ENCODE data around the gene UBA52. TPM values are rescaled to one million over a fixed set of nuclear protein-coding genes. Genes with fewer than 3 reads are reported as not detected.

UBA52 gene
- polyA plus RNA-seq, 1 donor from 2014 or later: 765 TPM

- Histone ChIP-seq H3K27me3 (ENCODE audit: insufficient read depth, low read depth, low read length) (no peaks in the 10 kb centered on the region), H3K9me2 (ENCODE audit: insufficient read depth, low read length) (no peaks in the 10 kb centered on the region), H3K9ac (ENCODE audit: low read length) (peak within 1 kb of the TSS; percentile 79), H3K79me2 (replicated peaks; ENCODE audit: insufficient read depth, low read length) (no peaks in the 10 kb centered on the region), H3K27ac (ENCODE audit: low read length) (peak within 1 kb of the TSS; percentile 55), H3K4me2 (ENCODE audit: low read length) (peak within 1 kb of the TSS; percentile 84), H3F3A (ENCODE audit: insufficient read depth, low read length, poor library complexity, severe bottlenecking) (no peaks in the 10 kb centered on the region), H3K9me3 (ENCODE audit: low read length) (no peaks in the 10 kb centered on the region), H4K20me1 (ENCODE audit: insufficient read depth) (no peaks in the 10 kb centered on the region), H3K36me3 (ENCODE audit: insufficient read depth, low read length) (no peaks in the 10 kb centered on the region), H3K4me3 (ENCODE audit: low read length) (peak within 1 kb of the TSS; percentile 72), H2AFZ (ENCODE audit: low read depth, low read length) (no peak within 1 kb of the TSS)
- TF ChIP-seq CTCF (IDR thresholded peaks at IDR 0.05; ENCODE audit: poor library complexity, severe bottlenecking): no peak
- no peak for TF ChIP-seq REST (IDR thresholded peaks at IDR 0.05; ENCODE audit: borderline replicate concordance)
- TF ChIP-seq EZH2 (IDR thresholded peaks at IDR 0.05; ENCODE audit: borderline replicate concordance, insufficient read depth, low read length, poor library complexity, severe bottlenecking): no peak
- TF ChIP-seq POLR2AphosphoS5 (IDR thresholded peaks at IDR 0.05): peak; percentile 53
- TF ChIP-seq EP300 (conservative IDR thresholded peaks at IDR 0.05; ENCODE audit: poor library complexity, severe bottlenecking): no peak
- no peak for TF ChIP-seq MXI1 (conservative IDR thresholded peaks at IDR 0.05; ENCODE audit: poor library complexity, severe bottlenecking)
- no peak for TF ChIP-seq RAD21 (conservative IDR thresholded peaks at IDR 0.05)
- TF ChIP-seq TAF1 (IDR thresholded peaks at IDR 0.05; ENCODE audit: low read depth): no peak
- no peak for TF ChIP-seq SMC3 (conservative IDR thresholded peaks at IDR 0.05; ENCODE audit: poor library complexity)
Measured at GRCh38 chr19:18542941-18543813, 28.5 kb upstream of the UBA52 start, which contains the start of gene FKBP8. Gene FKBP8, minus strand, starts transcription at chr19:18543573. Its CDS starts 1,603 bp downstream, at chr19:18541970.

GRCh38 chr19:18543814-18544475 is 27.7 kb upstream of the UBA52 start:
- H3K27me3 ChIP-seq (ENCODE audit: insufficient read depth, low read depth, low read length): no peaks in the 10 kb centered on the region
- H3K9me2 ChIP-seq (ENCODE audit: insufficient read depth, low read length): no peaks in the 10 kb centered on the region
- no peak overlapping the region for H2AFZ ChIP-seq (ENCODE audit: low read depth, low read length)
- H3K27ac ChIP-seq (ENCODE audit: low read length): no peak overlapping the region
- H4K20me1 ChIP-seq (ENCODE audit: insufficient read depth): no peaks in the 10 kb centered on the region
- no peaks in the 10 kb centered on the region for H3K79me2 ChIP-seq (replicated peaks; ENCODE audit: insufficient read depth, low read length)
- peak overlapping the region; percentile 49 for H3K4me3 ChIP-seq (ENCODE audit: low read length)
- no peaks in the 10 kb centered on the region for H3F3A ChIP-seq (ENCODE audit: insufficient read depth, low read length, poor library complexity, severe bottlenecking)
- H3K4me2 ChIP-seq (ENCODE audit: low read length): no peak overlapping the region
- H3K9ac ChIP-seq (ENCODE audit: low read length): no peak overlapping the region
- no peaks in the 10 kb centered on the region for H3K36me3 ChIP-seq (ENCODE audit: insufficient read depth, low read length)
- TF ChIP-seq SMC3 (conservative IDR thresholded peaks at IDR 0.05; ENCODE audit: poor library complexity) (no peak), RAD21 (conservative IDR thresholded peaks at IDR 0.05) (no peak), EZH2 (IDR thresholded peaks at IDR 0.05; ENCODE audit: borderline replicate concordance, insufficient read depth, low read length, poor library complexity, severe bottlenecking) (no peak), TAF1 (IDR thresholded peaks at IDR 0.05; ENCODE audit: low read depth) (no peak), MXI1 (conservative IDR thresholded peaks at IDR 0.05; ENCODE audit: poor library complexity, severe bottlenecking) (no peak), EP300 (conservative IDR thresholded peaks at IDR 0.05; ENCODE audit: poor library complexity, severe bottlenecking) (no peak), REST (IDR thresholded peaks at IDR 0.05; ENCODE audit: borderline replicate concordance) (no peak), CTCF (IDR thresholded peaks at IDR 0.05; ENCODE audit: poor library complexity, severe bottlenecking) (no peak), POLR2AphosphoS5 (IDR thresholded peaks at IDR 0.05) (no peak)
- H3K9me3 ChIP-seq (ENCODE audit: low read length): no peaks in the 10 kb centered on the region

Measured in neural cell (in vitro differentiated cells).